Astrocyte of the cerebellum (primary cell): ENCODE results near the gene SETD1B.

Experiments used
- DNase-seq: peaks from one replicate; pipeline ENCODE4 v3.0.0-alpha.2; 2011; ENCODE audit warnings: low read depth
- H3K4me3 ChIP-seq: 2 replicates; pipeline ENCODE4 v1.5.1; 2011; ENCODE audit warnings: mild to moderate bottlenecking, low read depth, low read length, moderate library complexity
- in situ Hi-C: cut with HindIII; loops from 2 replicates; pipeline ENCODE4 v1.10.0; 2017; ENCODE audit warnings: low sequenced_read_pairs
- TF ChIP-seq, protein P1 (sequence below): IDR thresholded peaks from 2 replicates; pipeline ENCODE4 v1.5.1; 2012; ENCODE audit warnings: low read length, low read depth, moderate library complexity, mild to moderate bottlenecking; ENCODE audit errors: missing control alignments

SETD1B gene

GRCh38 chr12:121792607-121793439, 11.0 kb upstream of the SETD1B start:
- TF ChIP-seq, protein P1, sequence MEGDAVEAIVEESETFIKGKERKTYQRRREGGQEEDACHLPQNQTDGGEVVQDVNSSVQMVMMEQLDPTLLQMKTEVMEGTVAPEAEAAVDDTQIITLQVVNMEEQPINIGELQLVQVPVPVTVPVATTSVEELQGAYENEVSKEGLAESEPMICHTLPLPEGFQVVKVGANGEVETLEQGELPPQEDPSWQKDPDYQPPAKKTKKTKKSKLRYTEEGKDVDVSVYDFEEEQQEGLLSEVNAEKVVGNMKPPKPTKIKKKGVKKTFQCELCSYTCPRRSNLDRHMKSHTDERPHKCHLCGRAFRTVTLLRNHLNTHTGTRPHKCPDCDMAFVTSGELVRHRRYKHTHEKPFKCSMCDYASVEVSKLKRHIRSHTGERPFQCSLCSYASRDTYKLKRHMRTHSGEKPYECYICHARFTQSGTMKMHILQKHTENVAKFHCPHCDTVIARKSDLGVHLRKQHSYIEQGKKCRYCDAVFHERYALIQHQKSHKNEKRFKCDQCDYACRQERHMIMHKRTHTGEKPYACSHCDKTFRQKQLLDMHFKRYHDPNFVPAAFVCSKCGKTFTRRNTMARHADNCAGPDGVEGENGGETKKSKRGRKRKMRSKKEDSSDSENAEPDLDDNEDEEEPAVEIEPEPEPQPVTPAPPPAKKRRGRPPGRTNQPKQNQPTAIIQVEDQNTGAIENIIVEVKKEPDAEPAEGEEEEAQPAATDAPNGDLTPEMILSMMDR = no peak
- no peak for DNase-seq
- H3K4me3 ChIP-seq = peak overlapping the region; percentile 41

DNA sequence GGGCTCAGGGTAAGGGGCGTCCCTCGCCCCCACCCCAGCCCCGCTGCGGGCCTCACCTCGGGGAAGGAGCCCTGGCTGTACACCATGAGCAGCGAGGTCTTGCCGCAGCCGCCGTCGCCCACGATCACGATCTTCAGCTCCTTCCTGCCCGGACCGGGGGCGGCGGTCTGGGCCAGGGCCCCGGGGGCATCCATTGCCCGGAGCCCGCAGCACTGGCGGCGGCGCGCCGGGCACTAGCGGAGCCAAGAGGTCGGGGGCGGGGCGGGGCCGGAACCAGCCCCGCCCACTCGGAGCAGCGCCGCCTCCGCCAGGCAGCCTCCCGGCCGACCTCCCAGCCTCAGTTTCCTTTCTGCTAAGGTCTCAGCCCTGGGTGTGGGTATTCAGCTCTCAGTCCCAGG, 10.4 kb upstream of the SETD1B start, which contains the start of gene RHOF:
Gene RHOF, minus strand, starts transcription at position 249 of the 398 bp plus-strand sequence. Its CDS starts 55 bp downstream, at position 194.
- DNase-seq = no peak

More at GRCh38 chr12:121792607-121793439, 11.0 kb upstream of the SETD1B start:
- in situ Hi-C loops = no loop called here

GRCh38 chr12:121793838-121794533, 9.8 kb upstream of the SETD1B start:
- DNase-seq = no peak
- TF ChIP-seq, protein P1 = peak; percentile 100
- peak overlapping the region; percentile 41 for H3K4me3 ChIP-seq
- in situ Hi-C loops = no loop called here

More for the DNA sequence above, 10.4 kb upstream of the SETD1B start, which contains the start of gene RHOF:
- peak within 1 kb of the TSS; percentile 41 for H3K4me3 ChIP-seq
- in situ Hi-C loops = no loop called here
- TF ChIP-seq, protein P1 = no peak

- DNase-seq = no peak
- in situ Hi-C loops = no loop called here
- TF ChIP-seq, protein P1 = no peak
- H3K4me3 ChIP-seq = peak overlapping the region; percentile 41
Measured at GRCh38 chr12:121794534-121795033, 9.2 kb upstream of the SETD1B start.

GRCh38 chr12:121795034-121795968, 8.5 kb upstream of the SETD1B start:
- H3K4me3 ChIP-seq = no peak overlapping the region
- peak; percentile 76 for DNase-seq
- TF ChIP-seq, protein P1 = peak; percentile 94
- in situ Hi-C loops = no loop called here
